GM19397 (cell line): ENCODE results near the gene NSUN4.
"Not testable (repeated sequence)": the region's sequence is repeated elsewhere in the genome, so short reads cannot be mapped to it uniquely, and the experiment has no call there.

Source experiments
- ATAC-seq: cut with Tn5 transposase; IDR thresholded peaks from one replicate; pipeline ENCODE4 v1.9.1; 2021; ENCODE audit warnings: mild to moderate bottlenecking, moderate library complexity; ENCODE audit not compliant: unreplicated experiment

The NSUN4 gene

DNA sequence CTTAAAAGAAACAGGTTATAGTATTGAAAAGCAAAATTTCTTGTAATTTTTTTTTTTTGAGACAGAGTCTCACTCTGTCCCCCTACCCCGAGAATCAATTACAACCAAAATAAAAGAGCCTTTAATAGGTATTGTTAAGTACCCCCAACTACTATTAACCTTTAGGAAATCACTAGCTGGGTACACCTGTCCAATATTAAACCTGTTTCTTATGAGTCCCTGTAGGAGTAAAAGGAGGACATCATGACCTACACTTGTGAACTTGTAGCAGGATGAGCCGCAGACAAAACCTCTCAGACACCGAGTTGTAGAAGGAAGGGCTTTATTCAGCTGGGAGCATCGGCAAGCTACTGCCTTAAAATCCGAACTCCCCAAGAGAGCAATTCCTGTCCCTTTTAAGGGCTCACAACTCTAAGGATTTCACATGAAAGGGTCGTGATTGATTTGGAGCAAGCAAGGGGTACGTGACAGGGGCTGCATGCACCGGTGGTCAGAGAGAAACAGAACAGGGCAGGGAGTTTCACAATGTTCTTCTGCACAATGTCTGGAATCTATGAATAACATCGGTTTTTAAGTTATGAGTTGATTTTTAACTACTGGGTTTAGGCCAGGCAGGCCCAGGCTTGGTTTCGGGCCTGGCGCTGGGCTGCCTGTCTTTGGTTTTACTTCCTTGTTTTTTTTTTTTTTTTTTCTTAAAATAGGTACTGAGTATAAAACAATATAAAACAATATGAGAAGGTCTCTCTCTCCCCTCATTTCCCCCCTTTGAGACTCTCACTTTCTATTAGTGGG is 15.1 kb upstream of the NSUN4 start:
- not testable (repeated sequence) for ATAC-seq

DNA sequence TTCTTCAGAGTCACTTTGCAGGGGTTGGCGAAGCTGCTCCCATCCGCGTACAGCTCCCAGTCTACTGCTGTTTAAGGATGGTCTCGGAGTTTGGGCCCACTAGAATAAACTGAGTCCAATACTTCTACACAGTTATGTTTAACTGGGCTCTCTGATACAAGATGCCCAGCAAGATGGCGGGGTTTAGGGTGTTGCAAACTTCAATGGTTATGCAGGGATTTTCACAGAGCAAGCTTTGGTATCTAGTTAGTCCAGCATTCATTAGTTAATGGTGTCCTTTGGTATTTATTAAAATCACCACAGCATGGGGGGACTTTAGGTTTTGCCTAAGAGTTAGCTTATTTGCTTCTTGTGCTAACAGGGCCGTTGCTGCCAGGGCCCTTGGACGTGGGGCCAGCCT is 12.4 kb upstream of the NSUN4 start:
- ATAC-seq = not testable (repeated sequence)

DNA sequence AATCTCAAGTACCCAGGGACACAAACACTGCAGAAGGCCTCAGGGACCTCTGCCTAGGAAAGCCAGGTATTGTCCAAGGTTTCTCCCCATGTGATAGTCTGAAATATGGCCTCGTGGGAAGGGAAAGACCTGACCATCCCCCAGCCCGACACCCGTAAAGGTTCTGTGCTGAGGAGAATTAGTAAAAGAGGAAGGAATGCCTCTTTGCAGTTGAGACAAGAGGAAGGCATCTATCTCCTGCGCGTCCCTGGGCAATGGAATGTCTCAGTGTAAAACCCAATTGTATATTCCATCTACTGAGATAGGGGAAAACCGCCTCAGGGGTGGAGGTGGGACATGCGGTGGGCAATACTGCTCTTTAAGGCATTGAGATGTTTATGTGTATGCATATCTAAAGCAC is 10.8 kb upstream of the NSUN4 start:
- ATAC-seq = not testable (repeated sequence)

DNA sequence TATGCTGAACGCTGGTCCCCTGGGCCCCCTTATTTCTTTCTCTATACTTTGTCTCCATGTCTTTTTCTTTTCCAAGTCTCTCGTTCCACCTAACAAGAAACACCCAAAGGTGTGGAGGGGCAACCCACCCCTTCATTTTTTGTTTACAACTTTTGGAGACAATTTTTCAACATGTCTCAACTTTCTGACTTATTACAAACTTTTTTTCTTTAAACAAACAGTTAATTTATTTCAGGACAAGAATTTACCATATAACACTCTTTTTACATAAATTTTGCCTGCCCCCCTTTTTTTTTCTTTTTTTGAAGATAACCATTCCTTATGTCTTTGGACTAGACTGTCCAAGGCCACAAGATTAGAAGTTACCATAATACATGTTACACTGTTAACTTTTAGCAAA is 10.2 kb upstream of the NSUN4 start:
- ATAC-seq = not testable (repeated sequence)

GRCh38 chr1:46331786-46332540 is 8.6 kb upstream of the NSUN4 start:
- ATAC-seq = not testable (repeated sequence)

GRCh38 chr1:46333300-46334029 is 7.1 kb upstream of the NSUN4 start:
- no peak for ATAC-seq

GRCh38 chr1:46334030-46334384 is 6.6 kb upstream of the NSUN4 start:
- ATAC-seq = no peak

- no peak for ATAC-seq
Observed at GRCh38 chr1:46335081-46335480, 5.5 kb upstream of the NSUN4 start.

DNA sequence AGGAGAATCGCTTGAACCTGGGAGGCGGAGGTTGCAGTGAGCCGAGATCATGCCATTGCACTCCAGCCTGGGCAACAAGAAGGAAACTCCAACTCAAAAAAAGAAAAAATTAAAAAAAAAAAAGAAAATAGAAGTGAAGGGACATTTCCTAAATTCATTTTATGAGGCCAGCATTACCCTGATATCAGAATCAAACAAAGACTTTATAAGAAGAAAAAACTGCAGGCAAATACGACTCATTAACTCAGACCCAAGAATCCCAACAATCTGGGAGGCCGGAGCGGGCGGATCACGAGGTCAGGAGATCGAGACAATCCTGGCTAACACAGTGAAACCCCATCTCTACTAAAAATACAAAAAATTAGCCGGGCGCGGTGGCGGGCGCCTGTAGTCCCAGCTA is 3.2 kb upstream of the NSUN4 start:
- not testable (repeated sequence) for ATAC-seq

DNA sequence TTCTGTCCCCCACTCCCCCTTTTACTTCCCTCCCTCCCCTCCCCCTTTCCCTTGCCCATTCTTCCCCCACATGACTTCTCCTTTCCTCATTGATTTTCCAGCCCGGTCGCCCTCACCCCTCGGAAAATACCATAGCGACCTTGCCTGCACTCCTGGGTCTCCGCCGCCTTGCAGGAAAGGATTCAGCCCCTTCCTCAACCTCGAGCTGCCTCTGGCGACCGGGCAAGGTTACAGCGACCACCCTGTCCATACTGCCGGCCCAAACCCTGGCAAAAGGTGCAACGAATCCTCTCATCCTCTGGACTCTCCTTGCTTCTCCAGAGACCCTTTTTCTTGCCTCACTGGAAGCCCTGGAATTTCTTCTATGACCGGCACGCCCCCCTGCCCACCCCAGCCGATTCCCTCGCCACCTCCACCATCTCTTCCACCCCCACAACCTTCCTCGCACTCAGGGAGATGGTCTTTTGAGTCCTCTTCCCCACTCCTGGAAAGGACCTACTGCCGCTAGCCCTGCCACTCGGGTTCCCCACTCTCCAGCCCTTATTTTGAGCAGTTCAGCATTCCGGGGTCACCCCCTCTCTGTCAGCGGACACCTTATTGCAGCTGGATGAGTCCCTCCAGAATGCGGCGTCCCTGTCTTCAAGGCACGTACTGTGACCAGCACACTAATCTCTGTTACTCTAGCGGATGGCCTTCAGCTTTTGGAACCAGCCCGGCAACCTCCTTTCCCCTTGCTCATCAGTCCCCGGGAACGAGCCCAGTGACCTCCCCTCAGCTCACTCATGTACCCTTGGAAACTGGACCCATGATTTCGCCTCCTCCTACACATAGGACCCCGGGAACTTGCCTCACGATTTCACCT is 846 bp downstream of the NSUN4 start:
- ATAC-seq = no peak

GRCh38 chr1:46342084-46342656 is 1.6 kb downstream of the NSUN4 start:
- ATAC-seq = no peak

DNA sequence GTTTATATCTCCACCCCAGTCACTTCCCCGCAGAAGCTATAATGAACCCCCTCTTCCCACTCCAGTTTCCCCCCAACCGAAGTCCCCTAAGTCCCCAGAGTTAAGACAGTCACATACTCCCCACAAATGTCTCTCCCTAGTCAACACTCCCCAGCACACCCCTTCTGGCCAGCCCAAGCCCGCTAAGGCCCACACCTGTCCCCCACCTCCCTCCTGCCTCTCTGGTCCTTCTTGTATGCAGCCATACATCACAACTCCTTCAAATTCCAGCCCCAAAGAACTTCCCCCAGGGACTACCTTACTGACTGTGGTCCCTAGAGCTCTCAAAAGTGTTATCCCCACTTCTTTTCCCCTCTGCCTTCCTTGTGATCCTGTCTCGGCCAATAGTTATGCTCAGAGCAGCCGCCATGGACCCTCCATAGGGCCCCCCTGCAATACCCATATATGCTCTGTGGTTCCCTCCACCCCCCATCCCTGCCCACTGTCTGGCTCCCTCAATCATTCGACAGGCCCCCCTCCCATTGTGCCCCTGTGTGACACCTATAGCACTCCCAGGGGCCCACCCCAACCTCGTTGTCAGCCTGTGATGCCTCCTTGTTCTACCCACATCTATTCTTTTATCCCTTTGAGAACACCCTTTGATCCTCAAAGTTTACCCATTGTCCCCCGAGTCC is 2.2 kb downstream of the NSUN4 start:
- ATAC-seq = no peak

DNA sequence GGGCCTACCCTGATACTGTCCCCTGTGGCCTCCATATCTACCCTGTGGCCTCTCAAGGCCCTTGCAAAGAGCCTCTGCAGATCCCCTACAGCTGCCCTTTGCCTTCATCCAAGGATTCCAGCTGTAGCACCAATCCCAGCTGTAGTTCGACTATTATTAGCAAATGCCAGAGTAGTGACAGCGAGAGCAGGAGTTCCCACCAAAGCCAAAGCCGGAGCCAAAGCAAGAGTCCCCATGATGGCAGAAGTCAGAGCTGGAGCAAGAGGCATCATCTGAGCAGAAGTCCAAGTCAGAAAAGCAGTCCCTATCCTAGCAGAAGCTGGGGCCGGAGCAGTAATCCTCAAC is 2.7 kb downstream of the NSUN4 start:
- no peak for ATAC-seq

DNA sequence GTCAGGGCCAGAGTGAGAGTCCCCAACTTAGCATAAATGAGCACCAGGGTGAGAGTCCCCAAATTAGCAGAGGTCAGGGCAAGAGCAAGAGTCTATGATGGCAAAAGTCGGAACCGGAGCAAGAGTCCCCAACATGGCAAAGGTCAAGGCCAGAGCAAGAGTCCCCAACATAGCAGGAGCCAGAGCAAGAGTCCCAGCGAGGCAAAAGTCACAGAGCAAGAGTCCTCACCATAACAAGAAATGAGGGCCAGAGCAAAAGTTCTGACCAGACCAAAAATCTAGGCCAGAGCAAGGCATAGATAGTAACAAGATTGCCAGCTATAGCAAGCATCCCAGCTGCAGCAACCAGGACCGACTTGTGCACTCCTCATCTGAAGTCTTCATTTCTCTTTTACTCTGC is 3.1 kb downstream of the NSUN4 start:
- ATAC-seq = no peak

- no peak for ATAC-seq
Observed at GRCh38 chr1:46344481-46344880, 3.9 kb downstream of the NSUN4 start.

GRCh38 chr1:46345281-46345680 is 4.7 kb downstream of the NSUN4 start:
- ATAC-seq = no peak

DNA sequence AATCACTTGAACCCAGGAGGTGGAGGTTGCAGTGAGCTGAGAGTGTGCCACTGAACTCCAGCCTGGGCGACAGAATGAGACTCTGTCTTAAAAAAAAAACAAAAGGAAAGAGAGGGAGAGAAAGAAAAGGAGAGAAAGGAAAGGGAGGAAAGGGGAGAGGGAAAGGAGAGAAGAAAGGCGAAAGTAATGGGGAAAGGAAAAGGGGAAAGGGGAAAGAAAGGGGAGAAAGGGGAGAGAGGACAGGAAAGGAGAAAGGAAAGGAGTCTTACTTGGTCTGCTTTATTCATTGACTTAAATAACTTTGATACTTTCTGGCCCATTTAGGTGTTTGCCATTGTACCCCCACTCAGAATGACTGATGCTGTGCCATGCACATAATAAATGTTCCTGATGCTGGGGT is 11.8 kb downstream of the NSUN4 start:
- no peak for ATAC-seq

DNA sequence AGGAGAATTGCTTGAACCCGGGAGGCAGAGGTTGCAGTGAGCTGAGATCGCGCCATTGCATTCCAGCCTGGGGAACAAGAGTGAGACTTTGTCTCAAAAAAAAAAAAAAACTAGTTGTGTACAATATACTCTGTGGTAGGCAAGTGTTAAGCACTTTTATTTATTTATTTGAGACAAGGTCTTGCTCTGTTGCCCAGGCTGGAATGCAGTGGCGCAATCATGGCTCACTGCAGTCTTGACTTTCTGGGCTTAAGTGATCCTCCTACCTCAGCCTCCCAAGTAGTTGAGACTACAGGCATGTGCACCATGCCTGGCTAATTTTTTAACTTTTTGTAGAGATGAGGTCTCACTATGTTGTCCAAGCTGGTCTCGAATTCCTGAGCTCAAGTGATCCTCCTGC is 15.3 kb downstream of the NSUN4 start:
- ATAC-seq = not testable (repeated sequence)

DNA sequence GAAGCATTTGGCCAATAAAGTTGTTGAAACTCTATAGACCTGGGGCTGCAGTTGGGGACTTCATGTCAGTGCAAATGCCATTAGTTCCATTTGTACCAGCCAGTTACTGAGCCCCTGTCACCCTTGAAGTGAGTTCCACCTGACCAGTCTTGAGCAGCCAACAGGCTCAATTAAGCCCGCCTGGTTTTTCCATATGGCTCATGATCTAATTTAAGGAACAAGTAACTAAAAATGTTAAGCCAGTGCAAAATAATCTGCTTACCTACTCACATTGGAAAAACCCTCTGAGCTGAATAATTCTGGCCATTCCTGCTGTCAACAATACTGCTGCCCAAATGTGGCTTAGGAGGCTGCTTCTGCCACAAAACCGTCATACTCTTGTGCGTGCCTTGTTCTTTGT is 21.6 kb downstream of the NSUN4 start:
- ATAC-seq = no peak

- no peak for ATAC-seq
Observed at GRCh38 chr1:46363121-46363520, 22.5 kb downstream of the NSUN4 start.
